Activated CD8-positive, alpha-beta memory T cell treated with anti-CD3 and anti-CD28 coated beads for 1 hour (primary cell): ENCODE results near the gene CSF1.

Experiments
- DNase-seq, 2 donors: peaks; one replicate each; pipeline ENCODE4 v3.0.0-alpha.2; 2020; ENCODE audit warnings: low read depth in 1 of 2; ENCODE audit errors: extremely low read depth in 1 of 2

CSF1 gene

GRCh38 chr1:109975718-109976117 lies 65.1 kb downstream of the CSF1 start:
- DNase-seq, result no peak

GRCh38 chr1:109976762-109977161 lies 66.1 kb downstream of the CSF1 start:
- no peak for DNase-seq

GRCh38 chr1:109977225-109977624 lies 66.6 kb downstream of the CSF1 start:
- no peak for DNase-seq

GRCh38 chr1:109977657-109978378 lies 67.2 kb downstream of the CSF1 start:
- no peak for DNase-seq

- no peak for DNase-seq
These were observed 68.3 kb downstream of the CSF1 start for GRCh38 chr1:109978761-109979488.

GRCh38 chr1:109979489-109980091 lies 68.9 kb downstream of the CSF1 start:
- DNase-seq, result no peak
